Effector memory CD8-positive, alpha-beta T cell (primary cell): Measurements from ENCODE around the gene PTPN1.
"Not testable (repeated sequence)": the region's sequence is repeated elsewhere in the genome, so short reads cannot be mapped to it uniquely, and the experiment has no call there.

Experiments used
- ATAC-seq: fragments of 150-1000 bp; cut with Tn5 transposase; replicated peaks from 2 replicates; pipeline ENCODE4 v1.10.0; 2021; ENCODE audit warnings: mild to moderate bottlenecking, moderate library complexity
- DNase-seq, 3 experiments: peaks; one replicate each; pipeline ENCODE4 v3.0.0; 2021
- H3K27ac Mint-ChIP-seq, 2 donors: one replicate each; pipeline ENCODE4 v1.8.0; 2022; ENCODE audit warnings: mild to moderate bottlenecking in 2 of 2, mixed read lengths in 2 of 2, moderate library complexity in 2 of 2
- H3K27me3 Mint-ChIP-seq, 2 donors: one replicate each; pipeline ENCODE4 v1.8.0; 2022; ENCODE audit warnings: mixed read lengths in 2 of 2
- H3K36me3 Mint-ChIP-seq: one replicate; pipeline ENCODE4 v1.8.0; 2022; ENCODE audit warnings: mild to moderate bottlenecking, moderate library complexity, mixed read lengths; ENCODE audit not compliant: insufficient read depth
- H3K4me1 Mint-ChIP-seq, 2 donors: one replicate each; pipeline ENCODE4 v1.8.0; 2022; ENCODE audit warnings: low read depth in 2 of 2, mixed read lengths in 2 of 2
- H3K4me3 Mint-ChIP-seq, 2 donors: one replicate each; pipeline ENCODE4 v1.8.0; 2022; ENCODE audit warnings: mild to moderate bottlenecking in 2 of 2, mixed read lengths in 2 of 2, moderate library complexity in 2 of 2
- H3K9me3 Mint-ChIP-seq, 2 donors: one replicate each; pipeline ENCODE4 v1.8.0; 2022; ENCODE audit warnings: mixed read lengths in 2 of 2

Gene PTPN1

DNA sequence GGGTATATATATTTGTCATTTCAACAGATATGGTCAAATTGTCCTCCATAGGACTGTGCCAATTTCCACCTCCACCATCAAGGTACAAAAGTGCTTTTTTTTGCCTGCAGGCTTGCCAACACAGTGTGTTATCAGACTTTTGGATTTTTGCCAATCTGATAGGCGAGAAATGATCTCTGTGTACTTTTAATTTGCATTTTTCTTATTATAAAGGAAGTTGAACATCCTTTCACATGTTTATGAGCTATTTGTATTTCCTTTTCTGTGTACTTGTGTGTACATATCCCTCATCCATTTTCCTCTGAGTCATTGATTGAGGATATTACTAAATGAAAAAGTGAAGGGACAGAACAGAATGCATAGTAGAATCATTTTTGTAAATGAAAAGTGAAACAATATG is 39.0 kb upstream of the PTPN1 start:
- DNase-seq (no peak), ATAC-seq (no peak)
- Mint-ChIP-seq H3K27me3 (peaks cover 8 to 9% of the 10 kb centered on the region in 2 donors), H3K4me3 (no peak overlapping the region), H3K36me3 (no peaks in the 10 kb centered on the region), H3K4me1 (peaks cover 4% of the 10 kb centered on the region in 2 donors), H3K9me3 (no peaks in the 10 kb centered on the region), H3K27ac (no peak overlapping the region)

DNA sequence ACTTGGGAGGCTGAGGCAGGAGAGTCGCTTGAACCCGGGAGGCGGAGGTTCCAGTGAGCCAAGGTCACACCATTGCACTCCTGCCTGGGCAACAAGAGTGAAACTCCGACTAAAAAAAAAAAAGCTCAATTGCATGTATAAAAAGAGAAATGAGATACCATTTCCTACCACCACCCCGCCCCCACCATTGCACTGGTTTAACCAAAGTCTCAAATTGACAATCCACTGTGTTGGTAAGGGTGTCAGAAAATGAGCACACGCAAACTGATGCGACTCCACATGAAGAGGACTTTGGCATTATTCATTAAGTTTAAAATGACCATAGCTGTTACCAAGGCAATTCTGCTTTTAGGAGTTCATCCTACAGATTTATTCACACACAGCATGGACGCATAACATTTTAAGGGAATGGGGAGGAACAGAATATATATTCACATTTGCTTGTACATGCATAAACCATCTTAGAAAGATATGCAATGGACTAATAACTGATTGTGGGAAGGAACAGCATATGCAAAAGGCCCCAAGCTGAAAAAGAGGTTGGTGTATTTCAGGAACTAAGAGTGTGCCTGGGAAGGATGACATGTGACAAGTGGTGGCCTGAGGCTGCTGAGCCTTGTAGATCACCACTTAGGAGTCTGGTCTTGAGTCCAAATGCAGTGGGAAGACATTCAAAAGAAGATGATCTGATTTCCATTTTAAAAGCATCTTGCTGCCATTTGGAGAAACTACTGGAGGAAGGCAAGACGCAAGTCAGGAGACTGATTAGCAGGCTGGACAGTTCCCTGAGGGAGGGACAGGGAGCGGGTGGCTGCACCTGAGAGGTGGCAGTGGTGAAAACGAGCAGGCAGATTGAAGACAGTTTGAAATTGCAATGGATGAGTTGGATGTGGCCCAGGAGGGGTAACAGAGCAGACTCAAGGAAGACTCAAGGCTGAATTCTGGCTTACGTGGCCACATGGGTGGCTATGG is 37.2 kb upstream of the PTPN1 start:
- Mint-ChIP-seq H3K27ac (no peak overlapping the region), H3K9me3 (no peaks in the 10 kb centered on the region), H3K27me3 (peaks cover 8 to 9% of the 10 kb centered on the region in 2 donors), H3K4me1 (peaks cover 4% of the 10 kb centered on the region in 2 donors), H3K36me3 (no peaks in the 10 kb centered on the region), H3K4me3 (peak overlapping the region in 1 of 2 donors; percentile 22)
- DNase-seq (no peak), ATAC-seq (no peak)

DNA sequence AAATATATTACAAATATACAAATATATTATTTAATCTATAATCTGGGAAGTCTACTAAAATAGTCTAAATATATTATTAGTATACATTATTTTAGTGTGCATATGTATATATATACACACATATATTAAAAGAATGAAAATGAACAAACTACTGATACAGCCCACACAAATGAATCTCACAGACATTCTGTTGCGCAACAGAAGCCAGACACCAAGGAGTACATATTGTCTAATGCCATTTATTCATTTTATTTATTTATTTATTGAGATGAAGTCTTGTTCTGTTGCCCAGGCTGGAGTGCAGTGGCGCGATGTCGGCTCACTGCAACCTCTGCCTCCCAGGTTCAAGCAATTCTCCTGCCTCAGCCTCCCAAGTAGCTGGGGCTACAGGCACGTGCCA is 35.8 kb upstream of the PTPN1 start:
- not testable (repeated sequence) for DNase-seq, H3K36me3 Mint-ChIP-seq, H3K27me3 Mint-ChIP-seq, H3K4me3 Mint-ChIP-seq, H3K9me3 Mint-ChIP-seq, ATAC-seq, H3K27ac Mint-ChIP-seq
- peaks cover 9 to 10% of the 10 kb centered on the region in 2 donors for H3K4me1 Mint-ChIP-seq

DNA sequence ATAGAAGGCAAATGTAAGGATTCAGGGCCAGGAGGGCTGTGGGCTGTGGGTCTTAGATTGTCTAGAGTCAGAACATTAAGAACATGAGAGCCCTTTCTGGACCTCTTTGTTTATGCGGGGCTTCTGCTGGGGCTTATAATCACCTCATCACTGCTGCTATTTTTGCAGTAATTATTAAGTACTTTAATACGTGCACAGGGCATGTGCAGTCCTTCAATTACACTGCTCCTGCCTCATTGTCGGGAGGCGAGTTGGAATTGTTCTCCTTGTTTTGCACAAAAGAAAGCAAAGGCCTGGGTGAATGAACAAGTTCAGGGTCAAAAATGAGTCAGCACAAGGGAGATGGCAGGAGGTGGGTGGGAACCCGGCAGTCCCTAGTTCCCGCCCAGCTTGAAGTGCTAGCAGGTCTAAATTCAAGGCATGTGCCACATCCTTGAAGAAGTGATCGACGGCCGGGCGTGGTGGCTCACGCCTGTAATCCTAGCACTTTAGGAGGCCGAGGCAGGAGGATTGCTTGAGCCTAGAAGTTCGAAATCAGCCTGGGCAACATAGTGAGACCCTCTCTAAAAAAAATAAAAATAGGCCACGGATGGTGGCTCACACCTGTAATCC is 34.4 kb upstream of the PTPN1 start:
- Mint-ChIP-seq H3K27me3 (peaks cover 8 to 9% of the 10 kb centered on the region in 2 donors), H3K9me3 (no peaks in the 10 kb centered on the region), H3K36me3 (no peaks in the 10 kb centered on the region), H3K4me3 (no peak overlapping the region), H3K27ac (no peak overlapping the region), H3K4me1 (peaks cover 7% of the 10 kb centered on the region in 2 donors)
- DNase-seq (no peak), ATAC-seq (no peak)

DNA sequence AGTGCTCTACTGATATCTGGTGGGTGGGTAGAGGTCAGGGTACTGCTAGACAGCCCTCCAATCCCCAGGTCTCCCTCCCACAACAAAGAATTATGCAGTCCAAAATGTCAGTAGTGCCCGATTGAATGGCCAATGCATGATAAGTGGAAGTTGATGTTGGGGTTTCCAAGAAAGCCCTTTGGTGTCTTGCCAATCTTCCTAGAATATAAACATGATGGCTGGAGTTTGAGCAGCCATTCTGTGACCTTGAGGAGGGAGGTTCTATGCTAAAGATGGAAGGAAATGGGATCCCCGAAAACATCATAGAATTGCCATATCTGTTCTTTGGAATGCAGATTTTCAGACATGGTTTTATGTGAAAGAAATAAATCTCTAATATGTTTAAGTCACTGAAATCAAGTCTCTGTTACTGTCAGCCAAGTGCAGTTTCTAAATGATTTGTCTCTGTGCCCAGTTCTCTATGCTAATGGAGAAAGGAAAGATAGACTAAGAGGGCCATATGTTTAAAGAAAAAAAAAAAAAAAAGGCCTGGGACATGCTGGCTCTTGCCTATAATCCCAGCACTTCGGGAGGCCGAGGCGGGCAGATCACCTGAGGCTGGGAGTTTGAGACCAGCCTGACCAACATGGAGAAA is 32.8 kb upstream of the PTPN1 start:
- no peak overlapping the region for H3K27ac Mint-ChIP-seq
- peaks cover 6% of the 10 kb centered on the region in 2 donors for H3K4me1 Mint-ChIP-seq
- H3K36me3 Mint-ChIP-seq, result no peaks in the 10 kb centered on the region

DNA sequence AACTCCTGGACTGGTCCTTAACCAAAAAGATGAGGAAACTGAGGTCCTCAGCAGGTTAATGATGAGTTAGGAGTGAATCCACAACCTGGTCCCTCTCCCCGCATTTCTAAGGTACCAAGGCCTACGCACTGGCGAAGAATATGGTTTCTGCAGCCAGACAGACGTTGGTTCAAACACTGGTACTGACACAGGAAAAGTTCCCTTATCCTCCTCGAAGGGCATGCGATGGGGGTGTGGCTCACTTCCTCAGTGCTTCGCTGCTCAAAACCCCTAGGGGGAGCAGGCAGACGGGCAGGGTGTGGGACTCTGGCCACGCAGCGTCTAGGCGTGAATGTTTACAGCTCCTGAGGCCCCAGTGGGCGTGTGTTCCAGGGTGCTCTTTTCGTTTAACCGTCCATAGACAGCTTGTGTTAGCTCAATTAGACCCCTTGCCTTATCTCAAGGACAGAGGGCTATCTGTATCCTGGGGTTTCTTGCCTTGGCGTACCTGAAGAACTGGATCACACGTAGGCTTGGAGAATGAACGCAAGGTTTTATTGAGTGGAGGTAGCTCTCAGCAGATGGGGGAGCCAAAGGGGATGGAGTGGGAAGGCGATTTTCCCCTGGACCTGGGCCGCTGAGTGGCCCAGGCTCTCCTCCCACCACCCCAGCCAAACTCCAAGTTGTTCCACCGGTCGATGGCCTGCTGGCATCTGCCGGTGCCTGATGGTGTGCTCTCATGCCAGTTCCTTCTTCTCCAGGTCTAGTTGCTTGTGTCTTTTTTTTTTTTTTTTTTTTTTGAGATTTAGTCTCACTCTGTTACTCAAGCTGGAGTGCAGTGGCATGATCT is 31.8 kb upstream of the PTPN1 start:
- Mint-ChIP-seq H3K9me3 (no peaks in the 10 kb centered on the region), H3K4me1 (peaks cover 11 to 14% of the 10 kb centered on the region in 2 donors), H3K4me3 (no peak overlapping the region), H3K27me3 (peaks cover 2 to 3% of the 10 kb centered on the region in 2 donors), H3K36me3 (peaks cover 1% of the 10 kb centered on the region), H3K27ac (no peak overlapping the region)
- DNase-seq, result peak; percentile 65 to 72 (median 67)
- ATAC-seq, result peak; percentile 100

More for the DNA sequence above, 32.8 kb upstream of the PTPN1 start:
- H3K27me3 Mint-ChIP-seq, result peaks cover 8 to 9% of the 10 kb centered on the region in 2 donors
- DNase-seq, result no peak
- H3K9me3 Mint-ChIP-seq, result no peaks in the 10 kb centered on the region
- no peak for ATAC-seq
- no peak overlapping the region for H3K4me3 Mint-ChIP-seq

DNA sequence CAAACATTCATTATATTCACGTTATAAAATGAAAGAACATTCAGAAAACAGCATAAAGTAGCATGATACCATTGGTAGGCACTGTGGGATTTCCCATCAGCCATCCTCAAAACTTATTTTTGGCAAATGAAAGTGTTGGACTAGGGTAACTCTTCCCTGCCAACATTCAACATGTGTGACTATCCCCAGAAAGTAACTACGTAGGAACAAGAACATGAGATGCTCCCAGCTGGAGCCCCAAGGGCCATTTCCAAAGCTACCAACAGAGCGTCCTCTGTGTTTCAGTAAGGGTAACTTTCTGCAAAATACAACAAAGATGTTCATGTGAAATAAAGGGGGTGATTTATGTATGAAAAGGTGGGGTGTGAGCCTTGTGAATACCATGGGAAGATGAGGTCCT is 28.4 kb upstream of the PTPN1 start:
- Mint-ChIP-seq H3K27me3 (no peaks in the 10 kb centered on the region), H3K9me3 (no peaks in the 10 kb centered on the region), H3K4me3 (no peak overlapping the region), H3K27ac (peak overlapping the region in 1 of 2 donors; percentile 23), H3K36me3 (peaks cover 7% of the 10 kb centered on the region), H3K4me1 (peaks cover 19 to 23% of the 10 kb centered on the region in 2 donors)
- ATAC-seq, result no peak
- no peak for DNase-seq

DNA sequence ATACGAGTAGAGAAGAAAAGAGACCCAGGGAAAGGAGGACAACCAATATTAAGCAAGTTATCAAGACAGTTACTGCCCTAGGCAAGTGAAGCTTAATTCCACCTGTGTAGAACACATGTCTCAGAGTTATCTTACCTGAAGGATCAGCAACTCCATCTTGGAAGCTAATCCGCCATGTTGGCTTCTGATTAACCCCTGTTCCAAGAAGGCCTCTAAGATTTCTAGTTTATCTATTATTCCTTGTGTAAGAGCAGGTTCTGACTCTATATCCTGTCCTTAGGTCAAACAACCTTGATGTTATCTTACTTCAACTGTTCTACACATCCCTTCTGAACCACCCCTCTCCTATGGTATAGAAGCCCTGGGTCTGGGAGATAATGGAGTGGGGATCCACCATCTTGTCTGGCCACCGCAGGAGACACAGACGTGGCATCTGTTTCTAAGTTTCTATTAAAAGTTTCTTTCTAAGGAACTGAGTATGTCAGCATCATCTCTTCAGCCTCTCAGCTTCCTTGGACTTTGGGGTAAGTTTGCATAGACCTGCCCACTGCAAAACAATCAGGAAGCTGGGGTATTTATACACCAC is 27.7 kb upstream of the PTPN1 start:
- Mint-ChIP-seq H3K27me3 (no peaks in the 10 kb centered on the region), H3K27ac (peak overlapping the region; percentile 89 to 96), H3K36me3 (peaks cover 7% of the 10 kb centered on the region), H3K9me3 (no peaks in the 10 kb centered on the region), H3K4me3 (peak overlapping the region; percentile 76 to 88), H3K4me1 (peaks cover 19 to 23% of the 10 kb centered on the region in 2 donors)
- no peak for ATAC-seq
- no peak for DNase-seq

DNA sequence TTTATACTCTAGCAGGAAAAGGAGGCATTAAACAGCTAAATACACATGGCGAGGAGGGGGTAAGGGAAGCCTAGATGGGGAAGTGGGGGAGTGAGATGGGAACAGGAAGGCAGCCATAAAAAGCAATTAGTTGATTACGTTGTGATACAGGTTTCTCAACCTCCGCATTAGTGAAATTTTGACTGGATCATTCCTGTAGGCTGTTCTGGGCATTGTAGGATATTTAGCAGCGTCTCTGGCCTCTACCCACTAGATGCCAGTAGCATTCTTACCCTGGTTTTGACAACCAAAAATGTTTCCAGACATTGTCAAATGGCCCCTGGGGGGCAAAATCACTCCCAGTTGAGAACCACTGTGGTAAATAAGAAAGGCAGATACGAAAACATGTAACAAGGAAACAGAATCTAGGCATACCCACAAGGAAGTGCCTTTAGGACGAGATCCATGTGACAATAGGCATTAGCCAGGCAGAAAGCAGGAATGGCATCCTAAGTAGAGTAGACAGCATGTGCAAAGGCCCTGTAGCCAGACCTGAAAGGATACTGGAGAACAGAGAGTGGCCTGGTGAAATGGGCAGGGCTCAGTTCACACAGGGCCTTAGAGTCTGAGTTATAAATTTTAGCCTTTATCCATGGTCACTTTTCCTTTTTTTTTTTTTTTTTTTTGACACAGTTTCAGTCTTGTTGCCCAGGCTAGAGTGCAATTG is 25.8 kb upstream of the PTPN1 start:
- DNase-seq (no peak), ATAC-seq (no peak)
- Mint-ChIP-seq H3K4me3 (peak overlapping the region; percentile 76 to 88), H3K27me3 (peaks cover 0 to 8% of the 10 kb centered on the region in 2 donors), H3K9me3 (no peaks in the 10 kb centered on the region), H3K36me3 (peaks cover 7% of the 10 kb centered on the region), H3K4me1 (peaks cover 13 to 17% of the 10 kb centered on the region in 2 donors), H3K27ac (peak overlapping the region; percentile 89 to 96)

DNA sequence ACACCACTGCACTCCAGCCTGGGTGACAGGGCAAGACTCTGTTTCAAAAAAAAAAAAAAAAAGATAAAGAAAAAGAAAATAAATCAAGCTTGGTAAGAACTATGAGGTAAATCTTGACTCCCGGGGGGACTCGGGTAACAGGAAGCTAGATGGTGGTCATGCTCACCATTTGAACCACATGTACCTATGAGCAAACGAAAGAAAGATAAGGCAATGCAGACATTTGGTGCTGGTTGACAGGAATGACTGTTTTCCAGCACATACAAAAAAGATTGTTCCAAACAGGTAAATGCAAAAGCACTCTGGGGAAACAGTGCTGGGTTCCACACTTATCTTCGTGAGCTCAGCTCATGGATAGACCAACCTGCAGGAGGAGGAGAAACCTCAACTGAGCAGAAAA is 22.8 kb upstream of the PTPN1 start:
- DNase-seq (no peak), ATAC-seq (no peak)
- Mint-ChIP-seq H3K27ac (no peak overlapping the region), H3K4me3 (no peak overlapping the region), H3K36me3 (peaks cover 7% of the 10 kb centered on the region), H3K9me3 (no peaks in the 10 kb centered on the region), H3K4me1 (peaks cover 13 to 17% of the 10 kb centered on the region in 2 donors), H3K27me3 (peaks cover 0 to 13% of the 10 kb centered on the region in 2 donors)

DNA sequence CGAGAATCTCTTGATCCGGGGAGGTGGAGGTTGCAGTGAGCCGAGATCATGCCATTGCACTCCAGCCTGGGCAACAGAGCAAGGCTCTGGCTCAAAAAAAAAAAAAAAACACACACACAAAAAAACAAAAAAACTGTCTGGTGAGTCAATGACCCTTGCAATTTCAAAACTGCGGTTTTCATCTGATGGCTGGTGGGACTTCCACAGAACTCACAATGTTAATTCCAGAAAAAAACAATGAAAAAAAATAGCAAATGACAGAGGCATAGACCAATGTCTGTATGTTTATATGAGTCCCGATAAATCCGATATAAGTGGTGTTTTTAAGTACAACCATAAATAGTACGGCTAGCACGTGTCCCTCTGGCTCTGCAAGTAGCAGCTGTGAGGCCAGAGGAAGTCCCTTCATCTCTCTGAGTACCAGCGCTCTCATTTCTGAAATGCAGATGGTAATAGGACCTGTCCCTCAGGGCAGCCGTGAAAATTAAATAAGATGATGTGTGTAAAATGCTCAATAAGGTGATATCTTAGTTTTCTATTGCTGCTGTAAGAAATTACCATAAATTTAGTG is 21.9 kb upstream of the PTPN1 start:
- H3K27me3 Mint-ChIP-seq, result peaks cover 0 to 21% of the 10 kb centered on the region in 2 donors
- no peak for ATAC-seq
- no peak overlapping the region for H3K27ac Mint-ChIP-seq
- no peak for DNase-seq
- peaks cover 6% of the 10 kb centered on the region for H3K36me3 Mint-ChIP-seq
- no peaks in the 10 kb centered on the region for H3K9me3 Mint-ChIP-seq
- no peak overlapping the region for H3K4me3 Mint-ChIP-seq
- H3K4me1 Mint-ChIP-seq, result peaks cover 8 to 9% of the 10 kb centered on the region in 2 donors

DNA sequence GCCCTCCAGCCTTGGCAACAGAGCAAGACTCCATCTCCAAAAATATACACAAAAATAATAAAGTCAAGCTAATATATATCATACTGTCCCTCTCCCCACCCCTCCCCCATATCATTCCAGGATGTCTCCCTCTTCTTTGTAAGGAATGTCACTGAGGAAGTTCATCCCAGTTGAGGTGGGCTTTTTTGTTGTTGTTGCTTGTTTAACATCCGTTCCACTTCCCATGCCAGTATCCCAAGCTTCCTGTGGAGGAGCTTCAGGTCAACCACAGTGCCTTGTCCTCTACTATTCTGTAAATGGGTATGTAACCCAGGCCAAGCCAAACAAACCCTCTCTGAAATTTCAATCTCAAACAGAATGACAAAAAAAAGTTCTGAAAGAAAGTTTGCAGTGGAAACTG is 19.0 kb upstream of the PTPN1 start:
- no peak for DNase-seq
- no peaks in the 10 kb centered on the region for H3K9me3 Mint-ChIP-seq
- no peak overlapping the region for H3K4me3 Mint-ChIP-seq
- H3K36me3 Mint-ChIP-seq, result peaks cover under 1% of the 10 kb centered on the region
- peaks cover 7 to 31% of the 10 kb centered on the region in 2 donors for H3K27me3 Mint-ChIP-seq
- no peak for ATAC-seq
- H3K27ac Mint-ChIP-seq, result no peak overlapping the region
- no peaks in the 10 kb centered on the region for H3K4me1 Mint-ChIP-seq
